H1 (cell line): ENCODE measurements around the gene PDSS1. TPM values are rescaled to one million over a fixed set of nuclear protein-coding genes. Genes with fewer than 3 reads are reported as not detected.

Experiments
- CTCF ChIA-PET: fragments of 300-600 bp; sonication (Branson Sonifier 250); formaldehyde crosslinking; loops from one replicate; lab custom pipeline; 2021; ENCODE audit not compliant: partially characterized antibody; lab: Charles Lee
- POLR2A ChIA-PET: fragments of 300-600 bp; sonication (Branson Sonifier 250); formaldehyde crosslinking; loops from one replicate; lab custom pipeline; 2021; ENCODE audit warnings: inconsistent platforms; ENCODE audit not compliant: partially characterized antibody; lab: Charles Lee
- DNase-seq, 2 experiments: peaks; one replicate each; pipeline versions ENCODE4 v3.0.0 to v3.0.0-alpha.2; 2010 to 2022; ENCODE audit warnings: low spot score in 2 of 2, low read depth in 1 of 2, mixed read lengths in 1 of 2
- FAIRE-seq: peaks from 2 replicates; lab custom pipeline; 2011; peaks lifted over from hg19 to GRCh38; lab: Jason Lieb, UNC
- H2AFZ ChIP-seq: 2 replicates; pipeline ENCODE4 v1.8.1; 2012; ENCODE audit warnings: low read length, inconsistent platforms
- H2AK5ac ChIP-seq: 2 replicates; pipeline ENCODE4 v1.6.1; 2013; ENCODE audit warnings: low read depth, low read length
- H2BK120ac ChIP-seq: replicated peaks from 2 replicates; pipeline ENCODE3; 2013; ENCODE audit warnings: low read depth, low read length, inconsistent platforms
- H2BK12ac ChIP-seq: 2 replicates; pipeline ENCODE4 v1.6.1; 2013; ENCODE audit warnings: low read depth, low read length
- H2BK15ac ChIP-seq: 2 replicates; pipeline ENCODE4 v1.6.1; 2013; ENCODE audit warnings: low read length
- H2BK20ac ChIP-seq: 2 replicates; pipeline ENCODE4 v1.6.1; 2013; ENCODE audit warnings: low read length
- H2BK5ac ChIP-seq: 2 replicates; pipeline ENCODE4 v1.6.1; 2013; ENCODE audit warnings: low read depth, low read length
- H3K14ac ChIP-seq: 2 replicates; pipeline ENCODE4 v1.6.1; 2013; ENCODE audit warnings: inconsistent platforms; ENCODE audit not compliant: insufficient read length
- H3K18ac ChIP-seq: 2 replicates; pipeline ENCODE4 v1.6.1; 2013; ENCODE audit warnings: low read length; ENCODE audit errors: extremely low read depth
- H3K23ac ChIP-seq: 2 replicates; pipeline ENCODE4 v1.6.1; 2013; ENCODE audit warnings: inconsistent platforms; ENCODE audit not compliant: insufficient read length
- H3K23me2 ChIP-seq: 2 replicates; pipeline ENCODE4 v1.6.1; 2013; ENCODE audit warnings: low read depth, low read length
- H3K27ac ChIP-seq: 2 replicates; pipeline ENCODE4 v1.6.1; 2011; ENCODE audit warnings: low read depth, low read length, inconsistent platforms
- H3K27me3 ChIP-seq, 4 experiments: replicated peaks in 1 of 4; 1 replicate in 1 of 4; 2 replicates in 3 of 4; pipeline versions ENCODE4 v1.6.1 to v1.8.1; 2011 to 2013; ENCODE audit warnings: low read length in 3 of 4, mild to moderate bottlenecking in 3 of 4, inconsistent platforms in 2 of 4, mixed read lengths in 2 of 4, moderate library complexity in 1 of 4; ENCODE audit not compliant: control insufficient read depth in 3 of 4, insufficient read depth in 3 of 4; ENCODE audit errors: extremely low read depth in 1 of 4
- H3K36me3 ChIP-seq, 4 experiments: 2 replicates each; pipeline versions ENCODE4 v1.6.1 to v1.8.1; 2011 to 2013; ENCODE audit warnings: mild to moderate bottlenecking in 4 of 4, low read length in 3 of 4, moderate library complexity in 2 of 4, control low read depth in 1 of 4, inconsistent platforms in 1 of 4; ENCODE audit not compliant: insufficient read depth in 4 of 4, control insufficient read depth in 2 of 4
- H3K4ac ChIP-seq: replicated peaks from 2 replicates; pipeline ENCODE3; 2013; ENCODE audit warnings: low read length, low read depth, mixed read lengths, inconsistent platforms; ENCODE audit not compliant: insufficient read length
- H3K4me1 ChIP-seq, 4 experiments: replicated peaks in 1 of 4; 1 replicate in 1 of 4; 2 replicates in 3 of 4; pipeline versions ENCODE4 v1.6.1 to v1.8.1; 2011 to 2013; ENCODE audit warnings: low read length in 3 of 4, inconsistent platforms in 2 of 4, mixed read lengths in 1 of 4; ENCODE audit not compliant: insufficient read depth in 4 of 4, control insufficient read depth in 3 of 4
- H3K4me2 ChIP-seq, 2 experiments: 2 replicates each; pipeline versions ENCODE4 v1.6.1 to v1.8.1; 2011 to 2013; ENCODE audit warnings: low read depth in 2 of 2, low read length in 2 of 2, control low read depth in 1 of 2, inconsistent platforms in 1 of 2, mild to moderate bottlenecking in 1 of 2; ENCODE audit not compliant: insufficient read depth in 1 of 2
- H3K4me3 ChIP-seq, 4 experiments: fragments of 200-600, 300-600 bp in 1 of 4; sonication (generic), shearing (Covaris generic), sonication (Bioruptor Twin) in 1 of 4; 2 replicates each; pipeline versions ENCODE4 v1.5.1 to v1.8.1; 2011 to 2016; ENCODE audit warnings: low read length in 4 of 4, low read depth in 3 of 4, control low read depth in 2 of 4, inconsistent platforms in 2 of 4, mild to moderate bottlenecking in 2 of 4, mixed read lengths in 1 of 4, moderate library complexity in 1 of 4; ENCODE audit not compliant: insufficient read depth in 2 of 4; ENCODE audit errors: extremely low read depth in 1 of 4
- H3K56ac ChIP-seq: replicated peaks from 2 replicates; pipeline ENCODE3; 2013; ENCODE audit warnings: low read depth, mild to moderate bottlenecking, mixed read lengths, low read length, inconsistent platforms; ENCODE audit not compliant: insufficient read length
- H3K79me1 ChIP-seq: 2 replicates; pipeline ENCODE4 v1.6.1; 2013; ENCODE audit warnings: low read depth, low read length, control low read depth
- H3K79me2 ChIP-seq, 2 experiments: 2 replicates each; pipeline versions ENCODE4 v1.6.1 to v1.8.1; 2012 to 2013; ENCODE audit warnings: low read length in 2 of 2, mild to moderate bottlenecking in 2 of 2, inconsistent platforms in 1 of 2; ENCODE audit not compliant: insufficient read depth in 2 of 2, control insufficient read depth in 1 of 2
- H3K9ac ChIP-seq, 4 experiments: replicated peaks in 1 of 4; 1 replicate in 1 of 4; 2 replicates in 3 of 4; pipeline versions ENCODE4 v1.6.1 to v1.8.1; 2011 to 2013; ENCODE audit warnings: low read depth in 3 of 4, low read length in 3 of 4, control low read depth in 2 of 4, mild to moderate bottlenecking in 2 of 4, moderate library complexity in 2 of 4, inconsistent platforms in 1 of 4; ENCODE audit errors: extremely low read depth in 1 of 4
- H3K9me3 ChIP-seq, 2 experiments: 2 replicates each; pipeline versions ENCODE4 v1.6.1 to v1.8.1; 2012 to 2013; ENCODE audit warnings: mild to moderate bottlenecking in 2 of 2, moderate library complexity in 2 of 2, control low read depth in 1 of 2, inconsistent platforms in 1 of 2, low read depth in 1 of 2, low read length in 1 of 2, mixed read lengths in 1 of 2; ENCODE audit not compliant: insufficient read depth in 2 of 2
- H4K20me1 ChIP-seq, 2 experiments: replicated peaks in 1 of 2; 2 replicates each; pipeline versions ENCODE3 to v1.8.1; 2011 to 2013; ENCODE audit warnings: inconsistent platforms in 2 of 2, low read length in 2 of 2, mild to moderate bottlenecking in 1 of 2; ENCODE audit not compliant: insufficient read depth in 2 of 2, control insufficient read depth in 1 of 2
- H4K5ac ChIP-seq: 2 replicates; pipeline ENCODE4 v1.6.1; 2013; ENCODE audit warnings: low read length, low read depth, mixed read lengths, inconsistent platforms; ENCODE audit not compliant: insufficient read length
- H4K8ac ChIP-seq: 2 replicates; pipeline ENCODE4 v1.8.0; 2013; ENCODE audit warnings: mild to moderate bottlenecking, moderate library complexity, low read length, inconsistent platforms; ENCODE audit not compliant: insufficient read depth; ENCODE audit errors: extremely low read depth
- H4K91ac ChIP-seq: replicated peaks from 2 replicates; pipeline ENCODE3; 2013; ENCODE audit warnings: low read length, mixed read lengths, inconsistent platforms; ENCODE audit not compliant: insufficient read length
- ATF2 ChIP-seq: IDR thresholded peaks from 2 replicates; pipeline ENCODE4 v1.6.1; 2012; ENCODE audit warnings: low read length, inconsistent platforms
- FOSL1 ChIP-seq: IDR thresholded peaks from 2 replicates; pipeline ENCODE4 v1.6.1; 2011; ENCODE audit warnings: mild to moderate bottlenecking, low read depth, low read length, moderate library complexity; ENCODE audit not compliant: insufficient read depth
- HDAC6 ChIP-seq: IDR thresholded peaks from one replicate; pipeline ENCODE4 v1.7.1; 2012; ENCODE audit warnings: low read depth, mild to moderate bottlenecking, inconsistent platforms, low read length, moderate library complexity
- NANOG ChIP-seq: IDR thresholded peaks from 2 replicates; pipeline ENCODE4 v1.6.1; 2011; ENCODE audit warnings: low read length, low read depth, mild to moderate bottlenecking, inconsistent platforms; ENCODE audit not compliant: insufficient read depth, poor library complexity, severe bottlenecking
- POLR2AphosphoS5 ChIP-seq: IDR thresholded peaks from 2 replicates; pipeline ENCODE4 v1.6.1; 2011; ENCODE audit warnings: low read depth, low read length
- RFX5 ChIP-seq: IDR thresholded peaks from 2 replicates; pipeline ENCODE4 v1.6.1; 2011; ENCODE audit warnings: low read depth, low read length, improper control_type of control experiment, borderline replicate concordance
- SIN3A ChIP-seq, 2 experiments: IDR thresholded peaks in 1 of 2; conservative IDR thresholded peaks in 1 of 2; 2 replicates each; pipeline ENCODE4 v1.6.1; 2011 to 2012; ENCODE audit warnings: low read length in 2 of 2, improper control_type of control experiment in 1 of 2, low read depth in 1 of 2, mild to moderate bottlenecking in 1 of 2
- SIRT6 ChIP-seq: IDR thresholded peaks from one replicate; pipeline ENCODE4 v1.7.1; 2012; ENCODE audit warnings: low read length, inconsistent platforms
- YY1 ChIP-seq: IDR thresholded peaks from 2 replicates; pipeline ENCODE4 v1.6.1; 2011; ENCODE audit warnings: low read depth, mild to moderate bottlenecking, low read length
- ZNF274 ChIP-seq: IDR thresholded peaks from 2 replicates; pipeline ENCODE4 v1.7.0; 2012; ENCODE audit warnings: low read length, borderline replicate concordance; ENCODE audit errors: extremely low read depth
- WGBS, 2 experiments: shearing (Covaris generic) in 1 of 2; methylation state at CpG; one replicate each; pipeline versions ENCODE4 v1.1.6 to v1.1.7; 2013 to 2015; ENCODE audit warnings: low lambda C conversion rate in 2 of 2, mixed read lengths in 2 of 2, inconsistent platforms in 1 of 2, low coverage in 1 of 2, missing lambda C conversion rate in 1 of 2; ENCODE audit not compliant: insufficient replicate concordance in 2 of 2, insufficient coverage in 1 of 2, insufficient read length in 1 of 2; ENCODE audit errors: extremely low coverage in 1 of 2, missing lambda C conversion rate in 1 of 2; 5-methylcytosine and 5-hydroxymethylcytosine counted together
- polyA plus RNA-seq, 7 experiments: library from polyadenylated mRNA; depleted of rRNA in 3 of 7; stranded (reverse) in 5 of 7; unstranded in 2 of 7; fragments of >200 nt in 5 of 7; fragments of 200-250 nt in 2 of 7; gene quantifications; 1 replicate in 5 of 7; 2 replicates in 1 of 7; 4 replicates in 1 of 7; pipeline versions ENCODE4 v1.2.1 to v1.2.3, GENCODE V29; 2011 to 2013; ENCODE audit warnings: missing spikeins in 2 of 7, mixed read lengths in 2 of 7
- total RNA-seq: library from RNA; stranded (reverse); fragmentation: NEBNext Ultra II Directional; extraction: Animal tissue kit (Norgen Biotek cat#: 25700); gene quantifications from 2 replicates; pipeline ENCODE4 v1.2.1, GENCODE V29; 2021

PDSS1 gene
- total and polyA plus RNA-seq, 2 of the 8 experiments (the other 6 are each of a cell fraction or from before 2014, with no cell fraction given) = 21.3 to 26.0 TPM

DNA sequence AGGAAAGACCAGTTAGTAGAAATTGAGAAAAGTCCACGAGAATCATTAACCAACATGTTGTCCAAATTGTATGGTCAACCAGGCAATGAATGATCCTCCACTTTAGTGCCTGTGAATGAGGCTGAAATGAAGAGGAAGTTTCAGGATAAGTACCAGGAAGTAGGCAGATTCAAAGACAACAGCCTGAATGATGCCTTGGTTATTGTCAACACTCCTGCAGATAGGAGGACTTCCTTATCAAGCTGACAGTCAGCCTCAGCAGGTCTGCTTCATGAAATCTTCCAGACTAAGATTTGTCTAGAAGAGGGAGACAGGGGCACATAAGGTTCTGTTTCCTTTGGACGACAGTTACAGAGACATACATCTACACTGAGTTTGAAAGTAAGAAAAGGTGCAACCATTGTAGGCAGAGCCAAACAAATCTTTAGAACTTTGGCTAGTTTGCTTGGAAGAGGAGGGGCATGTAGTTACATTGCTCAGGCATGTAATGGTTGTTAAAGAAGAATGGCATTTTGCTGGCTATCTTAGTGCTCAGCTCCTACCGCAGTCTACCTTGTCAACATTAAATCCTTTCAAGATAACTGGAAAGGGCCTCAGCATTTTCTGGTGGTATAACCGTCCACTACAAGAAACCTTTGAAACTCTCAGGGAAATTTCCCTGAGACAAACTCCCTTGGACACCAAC is 81.8 kb downstream of the PDSS1 start:
- no peak overlapping the region for H3K56ac ChIP-seq
- no peak overlapping the region for H3K4me2 ChIP-seq
- H2BK20ac ChIP-seq = no peak overlapping the region
- no peak overlapping the region for H2BK15ac ChIP-seq
- no peak overlapping the region for H3K4ac ChIP-seq
- no peaks in the 10 kb centered on the region for H3K23me2 ChIP-seq
- H3K4me1 ChIP-seq = peaks cover 0 to 7% (median under 1%) of the 10 kb centered on the region in 4 experiments; a peak in 2 of 7 replicates
- H3K23ac ChIP-seq = no peak overlapping the region
- no peaks in the 10 kb centered on the region for H3K9me3 ChIP-seq
- H4K5ac ChIP-seq = no peak overlapping the region
- H3K14ac ChIP-seq = no peak overlapping the region
- H3K9ac ChIP-seq = no peak overlapping the region
- H3K79me2 ChIP-seq = peaks cover 9 to 72% of the 10 kb centered on the region in 2 experiments
- no peak overlapping the region for H3K4me3 ChIP-seq
- H3K27me3 ChIP-seq = no peaks in the 10 kb centered on the region
- H3K79me1 ChIP-seq = no peaks in the 10 kb centered on the region; the same call in 1 of the 2 replicates
- POLR2A ChIA-PET = interaction anchor here (1.9 kb wide), 1 partner anchor 10 kb away, joined by 6 read pairs; no protein-coding TSS in a partner anchor
- CTCF ChIA-PET = interaction anchor here (0.9 to 1.7 kb wide), 2 partner anchors 17 to 103 kb away, joined by 3 to 5 read pairs; no protein-coding TSS in a partner anchor
- no peak for FAIRE-seq
- peaks cover 0 to 1% of the 10 kb centered on the region in 2 experiments for H4K20me1 ChIP-seq
- no peak overlapping the region for H3K27ac ChIP-seq
- no peak overlapping the region for H3K18ac ChIP-seq
- H2AFZ ChIP-seq = no peak overlapping the region
- H2BK5ac ChIP-seq = no peak overlapping the region
- H2BK120ac ChIP-seq = no peak overlapping the region
- H3K36me3 ChIP-seq = no peaks in the 10 kb centered on the region; a peak in 1 of 8 replicates
- H4K91ac ChIP-seq = no peak overlapping the region
- no peak for DNase-seq
- 93% methylated on average over 4 of the region's 4 CpGs; no CpG with 5 or more reads in 1 of the 2 experiments for WGBS, 2 experiments
- no peak overlapping the region for H4K8ac ChIP-seq
- no peak overlapping the region for H2BK12ac ChIP-seq
- no peak overlapping the region for H2AK5ac ChIP-seq
- TF ChIP-seq FOSL1 (no peak), SIRT6 (no peak), ZNF274 (no peak), HDAC6 (no peak), RFX5 (no peak), NANOG (no peak), ATF2 (no peak), YY1 (no peak), POLR2AphosphoS5 (no peak), SIN3A (conservative IDR thresholded peaks at IDR 0.05 in 1 of 2, IDR thresholded peaks at IDR 0.05 in 1 of 2; ENCODE audit: low read depth in 1 of 2, low read length in 2 of 2) (no peak)
